ENCODE measurements around the gene GJB5.

Gene GJB5

DNA sequence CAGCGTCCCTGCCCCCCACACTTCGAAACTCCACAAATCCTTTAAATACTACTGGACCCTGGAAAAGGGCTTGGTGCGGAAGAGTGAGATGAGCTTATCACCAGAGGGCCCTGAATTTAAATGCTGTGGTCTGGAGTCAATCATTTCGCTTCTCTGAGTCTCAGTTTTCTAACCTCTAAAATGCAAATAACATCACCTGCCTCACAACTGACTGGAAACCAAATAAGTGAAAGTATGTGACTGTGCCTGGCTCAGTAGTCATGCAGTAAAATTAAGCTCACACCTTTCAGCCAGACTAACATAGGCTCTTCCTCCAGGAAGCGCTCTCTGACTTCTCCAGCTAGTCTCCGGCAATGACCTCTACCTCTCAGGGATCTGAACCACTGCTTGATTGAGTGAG is 42.1 kb downstream of the GJB5 start:
- no peak for DNase-seq

DNA sequence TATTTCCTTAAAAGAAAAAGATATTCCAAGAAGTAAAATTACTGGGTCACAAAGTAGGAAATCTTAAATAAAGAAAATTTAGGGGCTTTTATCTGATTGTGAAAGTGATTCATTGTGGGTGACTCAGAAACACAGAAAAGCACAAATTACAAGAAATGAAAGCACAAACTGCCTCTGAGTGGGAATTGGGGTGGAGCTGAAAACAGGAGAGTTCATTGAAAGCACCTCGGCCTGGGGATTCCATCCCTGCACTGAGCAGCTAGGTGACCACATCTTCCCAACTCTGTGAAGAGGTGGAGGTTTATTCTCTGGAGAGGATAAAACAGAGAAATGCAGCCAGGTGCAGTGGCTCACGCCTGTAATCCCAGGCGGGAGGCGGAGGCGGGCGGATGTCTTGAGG is 45.4 kb downstream of the GJB5 start:
- no peak for DNase-seq

DNA sequence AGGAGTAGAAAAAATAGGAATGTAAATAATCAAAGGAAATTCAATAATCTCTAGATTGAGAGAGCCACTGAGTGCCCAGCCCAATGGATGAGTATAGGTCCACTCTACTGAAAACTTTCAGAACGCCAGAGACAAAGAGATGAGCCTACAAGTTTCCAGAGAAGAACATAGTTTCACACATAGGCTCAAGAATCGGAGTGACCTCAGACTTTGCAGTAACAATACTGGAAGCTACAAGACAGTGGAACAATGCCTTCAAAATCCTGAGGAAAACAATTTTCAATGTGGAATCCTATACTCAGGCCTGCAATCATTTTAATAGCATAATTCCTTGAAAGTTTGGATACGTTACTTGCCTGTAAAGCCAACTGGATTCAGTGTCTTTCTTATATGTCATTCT is 48.9 kb downstream of the GJB5 start:
- DNase-seq, result no peak

DNA sequence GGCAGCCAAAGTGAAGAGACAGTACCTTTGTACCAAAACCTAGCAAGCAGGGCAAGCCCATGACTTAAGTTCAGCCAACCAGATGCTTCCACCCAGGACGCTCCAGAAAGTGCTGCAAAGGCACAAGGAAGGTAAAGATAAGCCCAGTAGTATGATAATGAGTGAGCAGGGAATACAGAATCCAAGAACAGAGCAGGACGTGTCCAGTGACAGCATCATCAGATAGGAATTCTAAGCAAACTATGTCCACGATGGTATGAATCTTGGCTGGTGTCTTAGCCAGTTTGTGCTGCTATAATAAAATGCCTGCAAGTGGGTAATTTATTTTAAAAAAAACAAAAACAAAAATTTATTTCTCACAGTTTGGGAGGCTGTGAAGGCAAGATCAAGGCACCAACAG is 51.5 kb downstream of the GJB5 start:
- DNase-seq, result no peak

All from NK-92 treated with Interleukin-12 subunit alpha and Interleukin-12 subunit beta, amount 100 ng/mL, for 24 hours (cell line).